HepG2 (cell line): ENCODE data around the gene NEURL4.

Source experiments
- SNAI1 ChIP-seq: sonication (generic); formaldehyde crosslinking; IDR thresholded peaks from 2 replicates; pipeline ENCODE4 v1.5.0; 2020; ENCODE audit warnings: mild to moderate bottlenecking, missing genetic modification reagents, borderline replicate concordance
- TF ChIP-seq, protein P1 (sequence below): sonication (generic); formaldehyde crosslinking; IDR thresholded peaks from 2 replicates; pipeline ENCODE4 v1.4.0; 2020; ENCODE audit warnings: mild to moderate bottlenecking, missing genetic modification reagents

DNA sequence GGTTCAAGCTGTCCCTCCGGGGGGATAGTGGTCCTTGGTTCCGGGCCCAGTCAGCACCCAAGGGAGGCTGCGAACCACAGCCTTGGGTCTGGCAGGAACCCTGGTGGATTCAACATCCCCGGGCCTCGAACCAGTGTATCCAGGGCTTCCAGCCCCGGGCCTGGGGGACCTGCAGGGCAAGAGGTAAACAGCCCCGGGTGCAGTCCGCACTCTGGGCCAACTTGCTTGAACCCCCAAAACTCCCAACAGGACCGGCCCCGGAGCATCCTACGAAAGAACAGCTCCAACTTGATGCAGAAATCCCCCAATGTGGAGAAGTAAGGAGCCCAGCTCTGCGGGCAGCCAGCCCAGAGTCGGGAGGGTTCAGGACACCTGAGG is 1.5 kb upstream of the NEURL4 start:
- no peak for TF ChIP-seq SNAI1 (CRISPR knock-in tag)
- TF ChIP-seq, protein P1, sequence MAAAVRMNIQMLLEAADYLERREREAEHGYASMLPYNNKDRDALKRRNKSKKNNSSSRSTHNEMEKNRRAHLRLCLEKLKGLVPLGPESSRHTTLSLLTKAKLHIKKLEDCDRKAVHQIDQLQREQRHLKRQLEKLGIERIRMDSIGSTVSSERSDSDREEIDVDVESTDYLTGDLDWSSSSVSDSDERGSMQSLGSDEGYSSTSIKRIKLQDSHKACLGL (CRISPR knock-in tag): no peak
